NCI-H345 treated with DMSO at 0.1 percent for 48 hours (cell line): ENCODE data around the gene AWAT2.
"Not testable (repeated sequence)": the region's sequence is repeated elsewhere in the genome, so short reads cannot be mapped to it uniquely, and the experiment has no call there.

Source experiments
- DNase-seq: peaks from one replicate; lab custom pipeline; 2025; ENCODE audit not compliant: unreplicated experiment; lab: John Stamatoyannopoulos, UW

The AWAT2 gene

DNA sequence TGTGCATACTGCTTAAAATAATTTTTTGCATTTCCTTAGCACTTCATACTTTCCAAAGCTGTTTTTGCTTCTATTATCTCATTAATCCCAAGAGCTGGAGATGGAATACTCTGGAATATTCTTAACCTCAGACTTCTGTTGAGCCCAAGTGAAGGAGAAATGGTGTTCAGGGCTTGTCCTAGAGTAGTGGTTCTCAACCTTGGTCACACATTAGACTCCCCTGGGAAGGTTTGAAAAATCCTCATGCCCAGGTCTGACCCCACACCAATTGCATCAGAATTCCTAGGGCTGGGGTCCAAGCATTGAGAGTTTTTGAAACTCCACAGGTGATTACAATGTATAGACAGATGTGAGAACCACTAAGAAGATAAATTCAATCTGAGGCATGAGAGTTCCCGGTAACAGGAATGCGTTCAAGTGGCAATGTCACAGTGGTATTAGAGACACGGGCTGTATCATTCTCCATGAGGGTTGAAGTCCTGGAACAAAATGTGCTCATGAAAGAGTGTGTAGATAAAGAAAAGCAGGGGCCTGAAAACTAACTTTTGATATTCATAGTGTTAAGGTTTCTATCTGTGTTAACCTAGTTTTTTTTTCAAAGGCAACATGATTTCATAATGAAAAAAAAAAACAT, 47.9 kb downstream of the AWAT2 start:
- no peak for DNase-seq

GRCh38 chrX:70001269-70001668, 48.5 kb downstream of the AWAT2 start:
- DNase-seq: no peak

DNA sequence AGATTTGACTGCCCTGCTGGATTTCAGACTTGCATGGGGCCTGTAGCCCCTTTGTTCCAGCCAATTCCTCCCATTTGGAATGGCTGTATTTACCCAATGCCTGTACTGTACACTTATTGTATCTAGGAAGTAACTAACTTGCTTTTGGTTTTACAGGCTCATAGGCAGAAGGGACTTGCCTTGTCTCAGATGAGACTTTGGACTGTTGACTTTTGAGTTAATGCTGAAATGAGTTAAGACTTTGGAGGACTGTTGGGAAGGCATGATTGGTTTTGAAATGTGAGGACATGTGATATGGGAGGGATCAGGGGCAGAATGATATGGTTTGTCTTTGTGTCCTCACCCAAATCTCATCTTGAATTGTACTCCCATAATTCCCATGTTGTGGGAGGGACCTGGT, 51.4 kb downstream of the AWAT2 start:
- DNase-seq: not testable (repeated sequence)

GRCh38 chrX:69996113-69996468, 53.6 kb downstream of the AWAT2 start:
- no peak for DNase-seq

- no peak for DNase-seq
Measured at GRCh38 chrX:69995362-69996112, 54.2 kb downstream of the AWAT2 start.

- DNase-seq: no peak
Measured at GRCh38 chrX:69993494-69993893, 56.2 kb downstream of the AWAT2 start.

DNA sequence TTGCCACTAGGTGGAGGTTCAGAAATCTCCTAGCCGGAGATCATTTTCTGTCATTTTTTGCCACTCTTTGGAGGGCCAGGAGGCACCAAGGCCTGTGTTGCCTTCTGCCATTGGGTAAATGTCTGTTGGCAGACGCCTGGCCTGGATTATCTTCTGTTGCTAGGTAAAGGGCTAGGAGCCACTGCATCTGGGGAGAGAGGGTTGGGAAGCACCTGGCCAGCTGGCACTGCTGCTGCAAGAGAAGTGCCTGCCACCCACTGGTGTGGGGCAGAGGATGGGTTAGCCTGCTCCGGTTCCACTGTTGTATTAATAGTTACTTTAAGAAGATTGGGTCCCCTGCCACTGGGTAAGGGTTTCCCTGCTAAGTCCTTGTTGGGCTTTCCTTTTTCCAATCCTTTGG, 58.1 kb downstream of the AWAT2 start:
- DNase-seq: no peak
